ENCODE measurements around the gene KCTD8. TPM values are rescaled to one million over a fixed set of nuclear protein-coding genes. Genes with fewer than 3 reads are reported as not detected.

Gene KCTD8
- total RNA-seq, 4 donors from 2014 or later, result 0.71 to 2.8 (median 1.4) TPM

GRCh38 chr4:44157611-44158277 lies 290.9 kb downstream of the KCTD8 start:
- TF ChIP-seq POLR2A (IDR thresholded peaks at IDR 0.05), result no peak
- TF ChIP-seq CTCF (IDR thresholded peaks at IDR 0.05 in 4 of 5, conservative IDR thresholded peaks at IDR 0.05 in 1 of 5), result no peak
- Histone ChIP-seq H3K27ac (no peak overlapping the region), H3K4me3 (no peak overlapping the region), H3K4me1 (no peaks in the 10 kb centered on the region), H3K36me3 (no peaks in the 10 kb centered on the region), H3K27me3 (no peaks in the 10 kb centered on the region), H3K9me3 (no peaks in the 10 kb centered on the region)
- in situ Hi-C loops (cut with MboI; ENCODE audit: low sequenced_read_pairs in 4 of 4), result no loop called here
- ATAC-seq, result no peak
- intact Hi-C loops (cut with DNase I; ENCODE audit: low total_unique reads), result no loop called here
- DNase-seq, result no peak

GRCh38 chr4:44150091-44150576 lies 298.5 kb downstream of the KCTD8 start:
- Histone ChIP-seq H3K4me3 (no peak overlapping the region), H3K27ac (no peak overlapping the region), H3K4me1 (no peaks in the 10 kb centered on the region), H3K36me3 (no peaks in the 10 kb centered on the region), H3K27me3 (no peaks in the 10 kb centered on the region), H3K9me3 (peaks cover 0 to 4% (median 0%) of the 10 kb centered on the region in 3 donors)
- in situ Hi-C loops (cut with MboI; ENCODE audit: low sequenced_read_pairs in 4 of 4) (no loop called here), intact Hi-C loops (cut with DNase I; ENCODE audit: low total_unique reads) (no loop called here)
- TF ChIP-seq POLR2A (IDR thresholded peaks at IDR 0.05) (no peak), CTCF (IDR thresholded peaks at IDR 0.05 in 4 of 5, conservative IDR thresholded peaks at IDR 0.05 in 1 of 5) (no peak)
- DNase-seq, result no peak
- no peak for ATAC-seq

GRCh38 chr4:44149282-44149681 lies 299.3 kb downstream of the KCTD8 start:
- H3K27ac ChIP-seq, result no peak overlapping the region
- intact Hi-C loops (cut with DNase I; ENCODE audit: low total_unique reads) (no loop called here), in situ Hi-C loops (cut with MboI; ENCODE audit: low sequenced_read_pairs in 4 of 4) (no loop called here)

GRCh38 chr4:44147571-44148075 lies 301.0 kb downstream of the KCTD8 start:
- intact Hi-C loops (cut with DNase I; ENCODE audit: low total_unique reads), result no loop called here
- ATAC-seq (no peak), DNase-seq (no peak)
- H3K27ac ChIP-seq, result no peak overlapping the region
- peaks cover 0 to 4% (median 0%) of the 10 kb centered on the region in 3 donors for H3K9me3 ChIP-seq
- TF ChIP-seq POLR2A (IDR thresholded peaks at IDR 0.05) (no peak), CTCF (IDR thresholded peaks at IDR 0.05 in 4 of 5, conservative IDR thresholded peaks at IDR 0.05 in 1 of 5) (no peak)
- in situ Hi-C loops (cut with MboI; ENCODE audit: low sequenced_read_pairs in 4 of 4), result no loop called here
- no peak overlapping the region for H3K4me3 ChIP-seq
- no peaks in the 10 kb centered on the region for H3K4me1 ChIP-seq
- H3K36me3 ChIP-seq, result no peaks in the 10 kb centered on the region
- H3K27me3 ChIP-seq, result no peaks in the 10 kb centered on the region

More at GRCh38 chr4:44149282-44149681, 299.3 kb downstream of the KCTD8 start:
- Histone ChIP-seq H3K4me3 (no peak overlapping the region), H3K36me3 (no peaks in the 10 kb centered on the region), H3K4me1 (no peaks in the 10 kb centered on the region), H3K9me3 (peaks cover 0 to 4% (median 0%) of the 10 kb centered on the region in 3 donors), H3K27me3 (no peaks in the 10 kb centered on the region)
- DNase-seq, result no peak
- no peak for ATAC-seq
- TF ChIP-seq POLR2A (IDR thresholded peaks at IDR 0.05), result no peak
- TF ChIP-seq CTCF (IDR thresholded peaks at IDR 0.05 in 4 of 5, conservative IDR thresholded peaks at IDR 0.05 in 1 of 5), result no peak

Data from gastrocnemius medialis (tissue), 4 donors.